SK-N-SH (cell line): ENCODE results near the gene SUPT5H. TPM values are rescaled to one million over a fixed set of nuclear protein-coding genes. Genes with fewer than 3 reads are reported as not detected.

Experiments
- CTCF ChIA-PET: fragments of 300-600, 350-600 bp; formaldehyde crosslinking; extraction: SDS; loops from one replicate; lab custom pipeline; 2021; lab: Yijun Ruan, JAX
- POLR2A ChIA-PET: fragments of 350-600 bp; sonication (Branson Sonifier 250); formaldehyde crosslinking; extraction: SDS; loops from one replicate; lab custom pipeline; 2020; ENCODE audit warnings: antibody characterized with exemption, inconsistent platforms; lab: Yijun Ruan, JAX
- DNase-seq: peaks from one replicate; pipeline ENCODE4 v3.0.0; 2012
- H2AFZ ChIP-seq: fragments of 200-600 bp; sonication (generic); 2 replicates; pipeline ENCODE4 v1.8.1; 2016; ENCODE audit warnings: antibody characterized with exemption, mild to moderate bottlenecking, low read depth
- H3F3A ChIP-seq: fragments of 200-600 bp; sonication (generic); replicated peaks from 2 replicates; pipeline ENCODE3; 2016; ENCODE audit warnings: antibody characterized with exemption, mild to moderate bottlenecking; ENCODE audit not compliant: insufficient read depth
- H3K27ac ChIP-seq, 2 experiments: fragments of 200-500 bp in 1 of 2; fragments of 200-600 bp in 1 of 2; sonication (Bioruptor generic) in 1 of 2; sonication (generic), shearing (Covaris generic) in 1 of 2; 2 replicates each; pipeline versions ENCODE4 v1.5.1 to v1.6.1; 2014 to 2016; ENCODE audit warnings: low read depth in 2 of 2, inconsistent platforms in 1 of 2, low read length in 1 of 2, mild to moderate bottlenecking in 1 of 2, mixed read lengths in 1 of 2
- H3K27me3 ChIP-seq: fragments of 200-600 bp; sonication (generic), shearing (Covaris generic); 2 replicates; pipeline ENCODE4 v1.6.1; 2016; ENCODE audit warnings: mixed run types; ENCODE audit not compliant: insufficient read depth
- H3K36me3 ChIP-seq, 2 experiments: fragments of 200-500 bp in 1 of 2; fragments of 200-600 bp in 1 of 2; sonication (Bioruptor generic) in 1 of 2; sonication (generic) in 1 of 2; replicated peaks in 1 of 2; 2 replicates each; pipeline versions ENCODE3 to v1.5.1; 2014 to 2016; ENCODE audit warnings: low read length in 1 of 2, mild to moderate bottlenecking in 1 of 2; ENCODE audit not compliant: insufficient read depth in 2 of 2, control insufficient read depth in 1 of 2
- H3K4me1 ChIP-seq, 2 experiments: fragments of 200-500 bp in 1 of 2; fragments of 200-600 bp in 1 of 2; sonication (Bioruptor generic) in 1 of 2; sonication (generic), shearing (Covaris generic) in 1 of 2; 2 replicates each; pipeline versions ENCODE4 v1.5.1 to v1.6.1; 2014 to 2016; ENCODE audit warnings: low read depth in 1 of 2, low read length in 1 of 2, mixed run types in 1 of 2; ENCODE audit not compliant: insufficient read depth in 2 of 2, control insufficient read depth in 1 of 2
- H3K4me2 ChIP-seq: fragments of 200-600 bp; sonication (generic), shearing (Covaris generic); 2 replicates; pipeline ENCODE4 v1.6.1; 2017; ENCODE audit warnings: mixed run types
- H3K4me3 ChIP-seq, 2 experiments: fragments of 200-500 bp in 1 of 2; fragments of 200-600 bp in 1 of 2; sonication (Bioruptor generic) in 1 of 2; sonication (generic), shearing (Covaris generic) in 1 of 2; 2 replicates each; pipeline versions ENCODE4 v1.5.1 to v1.8.1; 2014 to 2016; ENCODE audit warnings: low read depth in 2 of 2, inconsistent platforms in 1 of 2, low read length in 1 of 2, mild to moderate bottlenecking in 1 of 2, mixed read lengths in 1 of 2, moderate library complexity in 1 of 2
- H3K79me2 ChIP-seq: fragments of 200-600 bp; sonication (generic); 2 replicates; pipeline ENCODE4 v1.8.1; 2017; ENCODE audit warnings: mild to moderate bottlenecking; ENCODE audit not compliant: insufficient read depth
- H3K9ac ChIP-seq: fragments of 200-600 bp; sonication (generic); 2 replicates; pipeline ENCODE4 v1.6.1; 2017; ENCODE audit warnings: mixed run types
- H3K9me2 ChIP-seq: fragments of 200-600 bp; sonication (generic); 2 replicates; pipeline ENCODE4 v1.6.1; 2017; ENCODE audit warnings: mixed run types
- H3K9me3 ChIP-seq: fragments of 200-600 bp; sonication (generic); 2 replicates; pipeline ENCODE4 v1.6.1; 2017; ENCODE audit warnings: mixed run types, mild to moderate bottlenecking, moderate library complexity
- H4K20me1 ChIP-seq: fragments of 200-600 bp; sonication (generic); 2 replicates; pipeline ENCODE4 v1.6.1; 2017; ENCODE audit warnings: mild to moderate bottlenecking, mixed run types; ENCODE audit not compliant: insufficient read depth
- CTCF ChIP-seq: fragments of 200-600 bp; sonication (generic); IDR thresholded peaks from 2 replicates; pipeline ENCODE4 v1.6.1; 2017; ENCODE audit warnings: antibody characterized with exemption, mild to moderate bottlenecking, moderate library complexity
- EP300 ChIP-seq, 2 experiments: IDR thresholded peaks; 2 replicates each; pipeline versions ENCODE4 v1.4.0 to v1.6.1; 2012; ENCODE audit warnings: borderline replicate concordance in 1 of 2, low read depth in 1 of 2, low read length in 1 of 2
- EZH2phosphoT487 ChIP-seq: fragments of 200-600 bp; sonication (generic); IDR thresholded peaks from 2 replicates; pipeline ENCODE4 v1.6.1; 2017; ENCODE audit warnings: low read depth, mixed run types, mild to moderate bottlenecking, antibody characterized with exemption, moderate library complexity, borderline replicate concordance
- FOXJ3 ChIP-seq: sonication (generic); formaldehyde crosslinking; IDR thresholded peaks from 2 replicates; pipeline ENCODE4 v1.5.1; 2020; ENCODE audit warnings: mild to moderate bottlenecking, missing genetic modification reagents
- MEF2A ChIP-seq: IDR thresholded peaks from 2 replicates; pipeline ENCODE4 v1.4.0; 2012; ENCODE audit warnings: low read depth, borderline replicate concordance
- RCOR1 ChIP-seq: fragments of 150-350 bp; IDR thresholded peaks from 2 replicates; pipeline ENCODE4 v1.6.1; 2017; ENCODE audit warnings: antibody characterized with exemption, low read length
- REST ChIP-seq: IDR thresholded peaks from 2 replicates; pipeline ENCODE4 v1.6.1; 2012; ENCODE audit warnings: mild to moderate bottlenecking, low read depth, low read length, moderate library complexity
- RFX5 ChIP-seq: IDR thresholded peaks from 2 replicates; pipeline ENCODE4 v1.6.1; 2012; ENCODE audit warnings: mild to moderate bottlenecking, improper control_type of control experiment, low read length
- SIN3A ChIP-seq: IDR thresholded peaks from 2 replicates; pipeline ENCODE4 v1.6.1; 2012; ENCODE audit warnings: low read depth, mild to moderate bottlenecking, low read length, moderate library complexity, borderline replicate concordance
- SMC3 ChIP-seq: IDR thresholded peaks from 2 replicates; pipeline ENCODE4 v1.6.1; 2012; ENCODE audit warnings: low read depth, low read length, improper control_type of control experiment
- WGBS: methylation state at CpG from one replicate; pipeline ENCODE4 v1.1.6; 2017; ENCODE audit warnings: low lambda C conversion rate; 5-methylcytosine and 5-hydroxymethylcytosine counted together
- polyA plus RNA-seq, 3 experiments: library from polyadenylated mRNA; depleted of rRNA; stranded (reverse); fragments of >200 nt; gene quantifications; 2 replicates each; pipeline ENCODE4 v1.2.3, GENCODE V29; 2012

The SUPT5H gene
- polyA plus RNA-seq, 1 of the 3 experiments (the other 2 are of a cell fraction): 137 TPM

- no peak for TF ChIP-seq EZH2phosphoT487
- TF ChIP-seq SMC3: no peak
Observed at GRCh38 chr19:39512988-39513387, 67.6 kb downstream of the SUPT5H start (continued).

GRCh38 chr19:39514840-39515550 is 69.6 kb downstream of the SUPT5H start, which contains the start of gene SELENOV:
SELENOV (plus strand) TSS chr19:39515139; CDS start chr19:39515213, 74 bp downstream.
- Histone ChIP-seq H3K4me1 (peaks cover 0 to 6% of the 10 kb centered on the region in 2 experiments; a peak in 1 of 4 replicates), H3F3A (no peaks in the 10 kb centered on the region), H3K27me3 (peaks cover 21% of the 10 kb centered on the region), H3K9me3 (no peaks in the 10 kb centered on the region), H3K9me2 (no peaks in the 10 kb centered on the region), H3K79me2 (no peaks in the 10 kb centered on the region), H2AFZ (peak within 1 kb of the TSS; percentile 65; the same call in 1 of the 2 replicates), H3K9ac (no peak within 1 kb of the TSS), H3K27ac (no peak within 1 kb of the TSS), H3K4me2 (peak within 1 kb of the TSS; percentile 74), H4K20me1 (no peaks in the 10 kb centered on the region), H3K36me3 (no peaks in the 10 kb centered on the region), H3K4me3 (peak within 1 kb of the TSS; percentile 43)
- TF ChIP-seq RFX5 (no peak), FOXJ3 (CRISPR knock-in tag) (no peak), SIN3A (no peak), CTCF (peak; percentile 24; the same call in 1 of the 2 replicates)
- peak; percentile 83 for DNase-seq
- ChIA-PET POLR2A (interaction anchor here (0.8 to 1.1 kb wide), 2 partner anchors 17 to 75 kb away, joined by 3 to 5 read pairs; no protein-coding TSS in a partner anchor), CTCF (interaction anchor here (0.9 to 2.0 kb wide), 8 partner anchors 8 to 41 kb away, joined by 3 to 9 read pairs (median 6); partner anchors contain the start of gene EID2B)
- WGBS: 6% methylated on average over 47 of the region's 56 CpGs

- ChIA-PET CTCF (interaction anchor here (1.1 to 2.0 kb wide), 8 partner anchors 8 to 42 kb away, joined by 3 to 9 read pairs (median 5); partner anchors contain the start of gene EID2B), POLR2A (interaction anchor here (0.8 kb wide), 1 partner anchor 76 kb away, joined by 3 read pairs; no protein-coding TSS in a partner anchor)
- Histone ChIP-seq H3K4me3 (peak overlapping the region; percentile 43), H3K79me2 (no peaks in the 10 kb centered on the region), H4K20me1 (no peaks in the 10 kb centered on the region), H3K4me1 (peaks cover 0 to 6% of the 10 kb centered on the region in 2 experiments; a peak in 1 of 4 replicates), H3K27me3 (peaks cover 21% of the 10 kb centered on the region), H3K9me3 (no peaks in the 10 kb centered on the region), H3K27ac (no peak overlapping the region), H3K4me2 (peak overlapping the region; percentile 74), H2AFZ (peak overlapping the region; percentile 65; the same call in 1 of the 2 replicates), H3K36me3 (no peaks in the 10 kb centered on the region), H3K9me2 (no peaks in the 10 kb centered on the region), H3K9ac (no peak overlapping the region), H3F3A (no peaks in the 10 kb centered on the region)
- DNase-seq: no peak
- TF ChIP-seq MEF2A: no peak
- no peak for TF ChIP-seq RCOR1
- no peak for TF ChIP-seq REST
- TF ChIP-seq EP300 (IDR thresholded peaks at IDR 0.05; ENCODE audit: borderline replicate concordance in 1 of 2, low read depth in 1 of 2, low read length in 1 of 2): no peak
- WGBS: 24% methylated on average over 24 of the region's 44 CpGs
Observed at GRCh38 chr19:39515551-39516191, 70.3 kb downstream of the SUPT5H start.
